HG03045 (cell line): ENCODE results near the gene CBX2.
"Not testable (repeated sequence)": the region's sequence is repeated elsewhere in the genome, so short reads cannot be mapped to it uniquely, and the experiment has no call there.

Experiments
- ATAC-seq: cut with Tn5 transposase; IDR thresholded peaks from one replicate; pipeline ENCODE4 v1.9.1; 2021; ENCODE audit warnings: mild to moderate bottlenecking, moderate library complexity; ENCODE audit not compliant: unreplicated experiment

Gene CBX2

GRCh38 chr17:79742951-79743476, 34.9 kb upstream of the CBX2 start:
- no peak for ATAC-seq

- no peak for ATAC-seq
Observed at GRCh38 chr17:79743614-79744013, 34.3 kb upstream of the CBX2 start.

GRCh38 chr17:79745641-79746105, 32.3 kb upstream of the CBX2 start:
- no peak for ATAC-seq

- ATAC-seq: no peak
Observed at GRCh38 chr17:79746889-79747507, 30.9 kb upstream of the CBX2 start.

GRCh38 chr17:79747508-79748294, 30.2 kb upstream of the CBX2 start:
- ATAC-seq: no peak

GRCh38 chr17:79748295-79749099, 29.5 kb upstream of the CBX2 start:
- no peak for ATAC-seq

GRCh38 chr17:79749156-79749815, 28.7 kb upstream of the CBX2 start:
- no peak for ATAC-seq

GRCh38 chr17:79749958-79750357, 28.0 kb upstream of the CBX2 start:
- no peak for ATAC-seq

- ATAC-seq: no peak
Observed at GRCh38 chr17:79750650-79751545, 27.1 kb upstream of the CBX2 start.

GRCh38 chr17:79752175-79752574, 25.8 kb upstream of the CBX2 start:
- ATAC-seq: no peak

- ATAC-seq: no peak
Observed at GRCh38 chr17:79754370-79754769, 23.6 kb upstream of the CBX2 start.

- not testable (repeated sequence) for ATAC-seq
Observed at GRCh38 chr17:79754903-79755302, 23.0 kb upstream of the CBX2 start.

GRCh38 chr17:79755591-79755990, 22.4 kb upstream of the CBX2 start:
- ATAC-seq: no peak

- no peak for ATAC-seq
Observed at GRCh38 chr17:79757140-79757745, 20.7 kb upstream of the CBX2 start.

GRCh38 chr17:79758271-79758670, 19.7 kb upstream of the CBX2 start:
- no peak for ATAC-seq

- ATAC-seq: no peak
Observed at GRCh38 chr17:79760197-79760906, 17.6 kb upstream of the CBX2 start.

GRCh38 chr17:79761894-79762589, 15.9 kb upstream of the CBX2 start:
- no peak for ATAC-seq

GRCh38 chr17:79765708-79766107, 12.2 kb upstream of the CBX2 start:
- ATAC-seq: no peak
